CD4-positive, alpha-beta T cell treated with Interleukin-1 beta for 1 hour (primary cell): ENCODE data around the gene CEPT1.
"Not testable (repeated sequence)": the region's sequence is repeated elsewhere in the genome, so short reads cannot be mapped to it uniquely, and the experiment has no call there.

Source experiments
- DNase-seq, 2 donors: peaks; one replicate each; pipeline ENCODE4 v3.0.0-alpha.2; 2020 to 2022

The CEPT1 gene

DNA sequence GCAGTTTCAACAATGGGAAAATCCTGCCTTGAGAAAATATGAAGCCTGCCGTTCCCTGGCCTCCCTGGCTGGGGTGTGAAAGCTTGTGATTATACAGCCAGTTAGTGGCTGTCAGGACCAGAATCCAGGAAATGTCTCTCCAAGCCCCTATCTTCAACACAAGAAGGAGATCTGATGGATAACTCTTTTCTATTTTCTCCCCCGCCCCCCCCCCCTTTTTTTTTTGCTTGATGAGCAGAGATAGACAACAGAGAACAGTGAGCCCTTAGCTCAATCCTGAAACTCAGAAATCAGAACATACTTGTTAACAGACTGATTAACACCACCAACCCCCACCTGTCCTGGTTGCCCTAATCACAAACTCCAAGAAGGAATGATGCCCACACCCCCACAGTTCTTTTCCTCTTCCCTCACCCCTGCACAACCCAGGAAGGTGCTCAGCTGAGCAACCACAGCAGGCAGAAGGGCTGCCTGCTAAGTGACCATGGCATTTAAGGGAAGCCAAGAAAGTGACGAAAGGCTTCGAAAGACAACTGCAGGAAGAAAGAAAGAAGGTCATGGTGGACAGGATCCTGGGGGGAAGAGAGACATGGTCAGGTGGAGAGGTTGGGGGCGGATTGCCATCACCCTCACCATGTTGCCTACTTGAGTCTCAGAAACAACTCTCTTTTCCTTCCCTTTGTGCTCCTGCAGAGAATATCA, 72.8 kb downstream of the CEPT1 start:
- DNase-seq = no peak

DNA sequence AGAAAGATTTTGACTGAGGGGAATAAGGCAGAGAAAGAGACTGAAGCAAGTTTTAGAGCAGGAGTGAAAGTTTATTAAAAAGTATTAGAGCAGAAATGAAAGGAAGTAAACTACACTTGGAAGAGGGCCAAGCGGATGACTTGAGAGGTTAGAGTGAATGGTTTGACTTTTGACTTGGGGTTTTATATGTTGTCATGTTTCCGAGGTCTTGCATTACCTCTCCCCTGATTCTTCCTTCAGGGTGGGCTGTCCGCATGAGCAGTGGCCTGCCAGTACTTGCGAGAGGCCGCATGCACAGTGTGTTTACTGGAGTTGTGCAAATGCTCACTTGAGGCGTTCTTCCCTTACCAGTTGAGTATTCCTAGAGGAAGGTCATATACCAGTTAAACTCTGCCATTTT, 73.4 kb downstream of the CEPT1 start:
- no peak for DNase-seq

DNA sequence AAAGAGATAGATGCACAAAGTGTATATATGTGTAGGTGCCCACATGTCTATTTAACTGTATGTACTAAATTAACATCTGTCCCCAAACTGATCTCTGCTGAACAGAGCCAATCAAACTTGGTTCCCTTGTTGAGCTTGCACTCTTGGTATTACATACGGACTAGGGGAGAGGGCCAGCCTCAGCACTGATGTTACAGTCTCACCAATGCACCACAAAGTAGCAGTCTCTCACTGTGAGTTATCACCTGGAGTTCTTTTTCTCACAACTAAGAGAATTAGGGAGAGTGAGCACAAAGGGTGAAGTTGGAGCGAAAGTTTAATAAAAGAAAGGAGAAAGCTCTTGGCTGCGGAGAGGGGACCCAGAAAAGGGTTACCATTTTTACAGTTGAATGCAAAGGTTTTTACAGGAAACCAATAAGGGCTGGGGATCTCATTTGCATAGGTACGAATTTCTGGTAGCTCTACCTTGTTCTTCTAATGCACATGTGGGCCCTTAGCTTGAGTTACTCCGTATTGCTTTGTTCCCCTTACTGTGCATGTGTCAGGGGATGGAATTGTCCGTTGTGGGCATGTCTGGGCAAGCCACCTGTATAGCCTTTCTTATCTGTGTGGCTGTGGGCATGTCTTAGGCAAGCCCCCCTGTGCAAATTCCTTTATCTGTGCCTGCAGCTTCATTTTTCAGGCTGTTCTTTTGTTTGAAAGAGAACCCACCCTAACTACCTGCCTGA, 74.2 kb downstream of the CEPT1 start:
- no peak for DNase-seq

DNA sequence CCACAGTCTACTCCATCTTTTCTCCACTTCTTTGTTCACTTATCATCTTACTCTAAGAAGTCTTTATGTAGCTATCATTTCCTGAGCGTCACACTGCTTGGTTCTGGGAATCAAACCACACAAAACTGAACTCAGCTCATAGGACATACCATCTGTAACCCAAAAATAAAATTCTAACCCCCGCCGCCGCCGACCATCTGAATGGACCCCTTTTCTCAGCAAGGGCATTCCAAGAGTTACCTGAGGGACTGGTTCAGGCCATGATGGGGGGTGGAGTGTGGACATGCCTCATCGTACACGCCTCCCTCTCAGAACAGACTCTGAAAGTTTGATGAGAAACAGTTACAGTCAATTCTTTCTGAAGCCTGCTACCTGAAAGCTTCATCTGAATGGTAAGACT, 74.9 kb downstream of the CEPT1 start:
- peak; percentile 37 to 42 for DNase-seq

DNA sequence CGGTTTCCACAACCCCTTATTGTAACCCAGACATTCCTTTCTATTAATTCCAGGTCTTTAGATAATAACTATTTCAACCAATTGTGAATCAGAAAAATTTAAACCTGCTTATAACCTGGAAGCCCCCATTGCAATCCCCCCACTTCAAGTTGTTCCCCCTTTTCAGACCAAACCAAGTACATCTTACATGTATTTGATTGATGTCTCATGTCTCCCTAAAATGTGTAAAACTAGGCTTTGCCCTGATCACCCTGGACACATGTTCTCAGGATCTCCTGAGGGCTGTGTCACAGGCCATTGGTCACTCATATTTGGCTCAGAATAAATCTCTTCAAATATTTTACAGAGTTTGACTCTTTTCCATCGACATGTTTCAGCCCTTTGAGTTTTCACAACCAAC, 75.3 kb downstream of the CEPT1 start:
- DNase-seq = not testable (repeated sequence)

DNA sequence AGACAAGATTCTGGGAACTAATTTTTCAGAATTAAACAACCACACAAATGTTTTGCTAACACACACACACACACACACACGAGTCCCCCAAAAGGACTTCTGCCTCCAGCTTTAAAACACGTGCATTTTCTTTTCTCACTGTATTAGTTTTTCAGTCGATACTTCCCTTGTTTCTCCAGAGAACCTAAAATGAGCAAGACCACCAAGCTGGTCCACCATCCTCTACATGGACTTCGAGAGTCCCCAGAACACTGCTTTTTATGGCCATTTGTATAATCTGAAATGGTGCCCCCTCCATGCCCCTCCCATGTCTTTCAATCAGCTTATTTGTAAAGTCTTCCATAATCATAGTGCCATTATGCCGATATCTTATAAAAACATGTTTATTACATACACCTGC, 76.7 kb downstream of the CEPT1 start:
- no peak for DNase-seq

DNA sequence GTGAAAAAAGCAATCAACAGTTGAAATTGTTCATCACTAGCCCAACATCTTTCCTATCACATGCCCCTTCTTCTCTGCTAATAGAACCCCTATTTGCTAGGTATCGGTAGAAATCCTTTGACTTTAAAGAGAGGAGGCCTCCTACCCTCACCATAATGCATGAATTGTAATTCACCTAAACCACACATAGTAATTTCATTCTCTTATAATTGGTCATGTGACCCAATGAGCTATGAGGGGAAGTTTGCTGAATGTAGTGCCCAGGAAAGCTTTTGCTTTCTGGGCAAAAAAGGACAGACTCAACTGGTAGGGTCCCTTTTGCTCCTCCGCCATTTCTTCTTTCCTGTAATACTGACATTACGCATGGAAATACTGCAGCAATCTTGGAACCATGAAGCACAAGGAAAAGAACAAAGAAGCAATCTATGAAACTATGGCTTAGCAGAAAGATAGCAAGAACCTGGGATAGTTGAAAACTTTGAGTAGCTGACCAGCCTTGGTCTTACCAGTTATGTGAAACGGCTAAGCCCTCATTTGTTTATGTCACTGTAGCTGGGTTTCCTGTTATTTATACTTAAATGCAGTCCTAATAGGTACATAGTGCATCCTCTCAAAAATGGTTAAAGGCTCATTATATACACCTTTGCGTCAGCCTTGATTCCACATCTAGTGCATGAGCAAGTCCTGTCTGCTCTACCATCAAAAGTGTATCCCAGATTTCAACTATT, 77.3 kb downstream of the CEPT1 start:
- DNase-seq = no peak

DNA sequence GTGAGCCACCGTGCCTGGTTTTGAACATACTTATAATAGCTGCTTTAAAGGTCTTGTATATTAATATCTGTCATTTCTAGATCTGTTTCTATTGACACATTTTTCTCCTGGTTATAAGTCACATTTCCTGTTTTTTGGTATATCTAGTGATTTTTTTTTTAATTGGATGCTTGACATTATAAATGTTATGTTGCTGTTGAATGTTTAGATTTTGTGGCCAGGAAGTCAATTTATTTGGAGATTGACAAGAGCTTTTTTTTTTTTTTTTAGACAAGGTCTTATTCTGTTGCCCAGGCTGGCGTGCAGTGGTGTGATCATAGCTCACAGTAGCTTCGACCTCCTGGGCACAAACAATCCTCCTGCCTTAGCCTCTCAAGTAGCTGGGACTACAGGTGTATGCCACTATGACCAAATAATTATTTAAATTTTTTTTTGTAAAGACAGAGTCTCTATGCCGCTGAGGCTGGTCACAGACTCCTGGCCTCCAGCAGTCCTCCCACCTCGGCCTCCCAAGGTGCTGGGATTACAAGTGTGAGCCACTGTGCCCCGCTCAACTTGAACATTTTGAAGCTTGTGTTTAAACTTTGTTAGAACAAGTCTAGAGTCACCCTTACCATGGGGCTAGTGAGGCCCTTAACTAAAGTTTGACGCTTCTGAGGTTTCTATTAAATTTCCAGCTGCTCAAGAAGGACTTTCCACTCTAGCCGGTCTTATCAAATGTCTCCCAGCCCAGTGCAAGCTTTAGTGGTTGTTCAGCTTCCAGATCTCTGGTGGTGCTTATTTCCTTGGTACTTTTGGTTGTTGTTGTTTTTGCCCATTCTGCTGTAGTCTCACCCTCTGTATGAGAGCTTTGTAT, 78.9 kb downstream of the CEPT1 start:
- no peak for DNase-seq

DNA sequence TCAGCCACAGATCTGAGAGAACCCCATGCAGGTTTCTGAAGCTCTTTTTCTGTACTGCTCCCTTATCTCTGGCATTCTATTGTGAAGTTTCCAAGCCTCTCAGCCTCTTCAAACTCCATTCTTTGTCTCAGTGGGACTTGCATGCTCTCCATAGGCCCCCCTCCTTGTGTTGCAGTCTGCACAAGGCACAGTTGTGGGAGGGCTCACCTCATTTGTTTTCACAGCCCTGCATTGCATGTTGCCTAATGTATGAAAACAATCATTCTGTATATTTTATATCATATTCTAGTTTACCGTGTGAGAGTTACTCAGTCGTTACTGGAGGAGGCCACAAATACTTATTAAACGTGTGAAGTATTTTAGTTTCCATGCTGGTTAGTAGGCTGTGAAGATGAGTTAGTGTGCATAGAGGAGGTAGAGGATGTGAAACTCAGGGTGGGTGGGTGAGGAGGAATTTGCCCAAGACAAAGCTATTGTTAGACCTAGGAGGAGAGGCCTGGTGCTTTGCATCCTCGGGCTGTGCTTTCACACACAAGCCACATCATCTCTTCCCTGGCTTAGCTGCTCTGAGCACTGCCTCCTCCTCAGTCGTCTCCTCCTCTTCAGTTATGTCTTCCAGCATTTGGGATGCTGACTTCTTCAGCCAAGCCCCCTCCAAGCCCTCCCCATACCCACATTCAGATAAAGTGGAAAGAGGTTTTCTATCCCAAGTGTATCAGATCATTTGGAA, 79.7 kb downstream of the CEPT1 start:
- peak in 1 of 2 donors; percentile 46 for DNase-seq

DNA sequence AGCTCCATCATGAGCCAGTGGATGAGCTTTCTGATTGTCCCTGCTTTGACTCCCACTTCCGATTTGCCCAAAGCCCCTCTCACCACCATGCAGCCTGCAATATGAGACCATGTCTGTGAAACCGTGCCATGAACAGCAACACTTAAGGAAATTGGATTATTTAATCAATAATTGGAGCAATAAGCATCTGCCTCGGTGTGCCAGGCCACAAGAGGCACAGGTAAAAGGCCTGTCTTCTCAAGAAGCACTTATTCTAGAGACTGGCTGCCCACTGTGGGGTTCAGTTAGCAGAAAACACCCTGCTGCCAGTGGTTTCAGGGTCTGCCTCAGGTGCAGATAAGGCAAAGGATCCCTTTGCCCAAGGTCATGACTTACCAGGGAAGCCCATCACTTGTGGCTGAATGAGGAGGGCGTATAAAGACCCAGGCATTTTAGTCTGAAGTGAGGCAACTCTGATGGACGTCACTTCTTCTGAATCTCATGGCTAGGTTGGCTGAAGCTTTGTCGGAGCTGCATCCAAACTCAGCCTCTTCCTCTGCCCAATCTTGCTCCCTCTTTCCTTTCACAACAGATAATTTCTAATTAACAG, 80.4 kb downstream of the CEPT1 start:
- no peak for DNase-seq

DNA sequence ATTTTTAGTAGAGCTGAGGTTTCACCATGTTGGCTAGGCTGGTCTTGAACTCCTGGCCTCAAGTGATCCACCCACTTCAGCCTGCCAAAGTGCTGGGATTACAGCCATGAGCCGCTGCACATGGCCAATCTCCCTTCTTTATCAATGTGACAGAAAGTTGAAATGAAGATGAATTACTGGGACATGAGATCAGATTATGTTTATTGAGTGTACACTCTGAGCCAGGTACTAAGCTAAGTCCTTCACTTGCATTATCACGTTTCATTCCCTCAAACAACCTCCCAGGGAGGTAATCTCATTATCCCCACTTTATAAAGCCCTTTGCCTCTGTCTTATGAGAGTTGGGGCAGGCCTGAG, 81.2 kb downstream of the CEPT1 start:
- DNase-seq = no peak

DNA sequence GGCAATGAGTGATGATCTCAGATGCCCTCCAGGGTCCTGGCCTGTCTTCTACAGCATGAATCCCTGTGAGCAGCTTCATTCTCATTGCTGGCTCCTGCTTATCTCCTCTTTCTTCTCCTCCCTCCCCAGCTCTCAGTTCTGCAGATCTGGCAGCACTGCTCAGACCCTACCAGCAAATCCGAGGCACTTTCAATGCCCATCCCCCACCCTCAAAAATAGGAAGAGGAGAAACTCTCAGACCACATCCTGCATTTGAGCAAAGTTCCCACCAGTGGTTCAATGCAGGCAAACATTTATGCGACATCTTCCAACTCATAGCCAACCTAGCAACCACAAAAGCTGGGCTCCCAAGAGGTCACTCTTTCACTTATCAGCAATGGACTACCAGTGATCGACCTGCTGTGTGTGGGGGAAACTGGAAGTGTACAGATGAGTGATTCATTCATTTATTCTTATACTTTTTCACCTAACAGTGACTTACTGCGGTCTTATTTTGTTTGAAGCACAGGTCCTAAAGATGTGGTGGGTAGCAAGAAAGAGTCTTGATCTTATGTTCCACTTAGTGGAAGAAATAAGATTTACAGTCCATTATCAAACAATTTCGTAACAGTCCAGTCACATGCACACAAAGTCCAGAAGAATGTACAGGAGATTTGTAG, 81.7 kb downstream of the CEPT1 start:
- DNase-seq = peak; percentile 51 to 69

DNA sequence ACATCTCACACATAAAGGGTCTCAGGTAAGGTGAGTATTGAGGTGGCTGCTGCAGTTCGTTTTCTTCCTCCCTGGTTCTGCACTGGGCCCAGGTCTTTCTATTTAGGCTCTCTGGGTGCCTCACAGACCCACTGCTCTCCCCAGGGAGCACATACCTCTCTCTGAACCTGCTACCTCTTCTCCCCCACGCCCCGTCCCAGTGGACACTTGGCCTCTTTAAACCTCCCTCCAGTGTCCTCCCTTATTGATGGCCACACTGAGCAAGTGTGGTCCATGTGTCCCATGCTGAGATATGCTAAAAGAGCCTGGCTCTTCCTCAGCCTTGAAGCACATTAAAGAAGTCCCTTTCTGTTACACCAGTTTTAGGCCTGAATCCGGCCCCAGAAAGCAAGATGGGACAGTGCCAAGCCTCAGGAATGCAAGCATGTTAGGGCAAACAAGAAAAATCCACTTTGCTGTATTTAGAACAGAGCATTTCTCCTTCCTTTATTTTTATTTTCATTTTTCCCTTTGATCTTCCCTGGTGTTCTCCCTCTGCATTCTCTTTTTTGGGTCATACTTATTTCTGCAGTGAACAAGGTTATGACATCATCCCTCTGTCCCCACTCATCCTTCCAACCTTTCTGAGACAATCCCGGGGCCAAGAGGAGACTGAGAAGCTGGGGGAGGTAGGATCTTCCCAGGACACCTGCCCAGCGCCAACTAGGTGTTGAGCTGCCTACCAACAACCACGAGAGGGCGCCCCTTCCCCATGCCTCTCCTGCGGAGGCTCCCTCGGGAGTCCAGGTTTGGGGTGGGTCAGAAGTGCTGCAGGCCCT, 82.5 kb downstream of the CEPT1 start:
- peak; percentile 73 to 80 for DNase-seq

DNA sequence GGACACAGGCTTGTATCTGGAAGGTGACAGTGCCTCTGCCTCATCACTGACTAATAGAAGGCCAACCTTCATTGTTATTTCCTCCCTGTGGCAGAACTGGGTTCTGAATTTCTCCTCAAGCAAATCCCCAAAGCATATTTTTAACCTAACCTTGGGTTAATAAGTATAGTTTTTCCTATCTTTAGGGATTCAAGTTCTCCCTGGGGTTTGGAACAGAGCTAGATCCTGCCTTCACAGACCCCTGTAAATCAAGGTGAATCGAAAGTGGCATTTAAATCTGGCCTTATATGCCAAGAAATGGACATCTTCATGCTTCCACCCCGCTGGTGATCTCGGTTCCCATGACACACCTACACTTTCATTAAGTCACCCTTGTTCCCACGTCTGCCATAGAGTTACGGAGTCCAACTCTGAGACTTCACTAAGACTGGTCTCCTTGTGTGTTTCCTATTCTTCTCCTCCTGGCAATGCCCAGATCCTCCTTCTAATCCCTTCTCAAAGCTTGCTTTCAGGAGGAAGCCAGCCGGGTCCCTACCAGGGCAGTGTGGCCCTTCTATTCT, 83.2 kb downstream of the CEPT1 start:
- DNase-seq = no peak

DNA sequence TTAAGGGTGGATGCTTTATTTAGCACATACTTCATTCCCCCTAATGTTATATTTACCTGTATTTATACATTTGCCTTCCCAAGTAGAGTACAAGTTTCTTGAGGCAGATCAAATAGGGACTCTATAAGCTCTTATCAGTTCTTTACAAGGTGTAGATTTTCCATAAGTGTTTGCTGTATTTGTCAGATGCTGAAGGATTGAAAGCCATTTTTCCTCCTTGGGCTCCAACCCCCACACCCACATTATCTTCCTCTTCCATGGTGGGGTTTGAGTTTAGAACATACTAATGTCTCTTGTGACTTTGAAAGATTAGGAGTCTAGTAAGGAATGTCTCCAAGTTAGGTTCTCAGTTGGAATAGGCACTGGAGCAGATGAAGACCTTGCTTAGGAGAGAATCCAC, 85.1 kb downstream of the CEPT1 start:
- no peak for DNase-seq

DNA sequence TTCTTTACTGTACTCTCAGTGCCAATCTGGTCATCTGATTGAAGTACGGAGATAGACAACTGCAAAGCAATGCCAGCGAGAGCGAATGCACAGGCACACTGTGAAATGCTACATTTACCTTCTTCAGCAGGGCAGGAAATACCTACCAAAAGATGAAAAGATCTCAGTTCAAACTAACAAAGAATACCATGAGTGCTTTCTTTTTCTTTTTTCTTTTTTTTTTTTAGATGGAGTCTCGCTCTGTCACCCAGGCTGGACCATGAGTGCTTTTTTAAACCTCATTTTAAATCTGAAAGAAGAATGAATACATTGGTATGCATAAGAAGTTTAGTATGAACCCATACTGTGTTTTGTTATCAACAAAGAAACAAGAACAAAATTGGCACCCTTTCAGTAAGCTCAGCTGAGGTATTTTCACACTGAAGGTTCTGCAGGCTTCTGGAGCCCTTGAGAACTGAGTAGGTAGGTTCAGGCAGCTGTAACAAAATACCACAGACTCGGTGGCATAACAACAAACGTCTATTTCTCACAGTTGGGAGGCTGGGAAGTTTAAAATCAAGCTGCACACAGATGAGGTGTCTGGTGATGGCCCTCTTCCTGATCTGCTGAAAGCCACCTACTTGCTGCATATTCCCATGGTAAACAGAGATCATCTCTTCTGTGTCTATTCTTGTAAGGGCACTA, 85.8 kb downstream of the CEPT1 start:
- DNase-seq = peak in 1 of 2 donors; percentile 41

DNA sequence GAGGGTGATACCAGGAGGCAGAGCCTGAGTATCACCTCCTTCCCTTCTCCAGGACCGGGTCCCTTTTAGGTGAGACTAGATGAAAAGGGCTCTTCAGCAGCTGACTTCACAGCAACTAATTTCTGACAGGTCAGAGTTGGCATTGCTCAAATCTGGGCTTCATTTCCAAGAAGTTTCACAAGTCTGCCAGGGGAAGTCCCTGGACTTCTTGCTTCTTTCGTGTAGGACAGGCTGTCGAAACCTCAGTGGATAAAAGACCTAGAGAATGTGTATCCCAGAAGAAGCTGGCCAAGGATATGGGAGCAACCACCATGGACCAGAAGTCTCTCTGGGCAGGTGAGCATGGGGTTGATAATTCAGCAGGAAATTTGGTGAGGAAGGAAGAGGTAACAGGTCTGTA, 87.4 kb downstream of the CEPT1 start, which contains the start of gene CHI3L2:
CHI3L2 (plus strand) TSS at position 280 of the 400 bp plus-strand sequence; CDS start at position 297, 17 bp downstream.
- DNase-seq = no peak

DNA sequence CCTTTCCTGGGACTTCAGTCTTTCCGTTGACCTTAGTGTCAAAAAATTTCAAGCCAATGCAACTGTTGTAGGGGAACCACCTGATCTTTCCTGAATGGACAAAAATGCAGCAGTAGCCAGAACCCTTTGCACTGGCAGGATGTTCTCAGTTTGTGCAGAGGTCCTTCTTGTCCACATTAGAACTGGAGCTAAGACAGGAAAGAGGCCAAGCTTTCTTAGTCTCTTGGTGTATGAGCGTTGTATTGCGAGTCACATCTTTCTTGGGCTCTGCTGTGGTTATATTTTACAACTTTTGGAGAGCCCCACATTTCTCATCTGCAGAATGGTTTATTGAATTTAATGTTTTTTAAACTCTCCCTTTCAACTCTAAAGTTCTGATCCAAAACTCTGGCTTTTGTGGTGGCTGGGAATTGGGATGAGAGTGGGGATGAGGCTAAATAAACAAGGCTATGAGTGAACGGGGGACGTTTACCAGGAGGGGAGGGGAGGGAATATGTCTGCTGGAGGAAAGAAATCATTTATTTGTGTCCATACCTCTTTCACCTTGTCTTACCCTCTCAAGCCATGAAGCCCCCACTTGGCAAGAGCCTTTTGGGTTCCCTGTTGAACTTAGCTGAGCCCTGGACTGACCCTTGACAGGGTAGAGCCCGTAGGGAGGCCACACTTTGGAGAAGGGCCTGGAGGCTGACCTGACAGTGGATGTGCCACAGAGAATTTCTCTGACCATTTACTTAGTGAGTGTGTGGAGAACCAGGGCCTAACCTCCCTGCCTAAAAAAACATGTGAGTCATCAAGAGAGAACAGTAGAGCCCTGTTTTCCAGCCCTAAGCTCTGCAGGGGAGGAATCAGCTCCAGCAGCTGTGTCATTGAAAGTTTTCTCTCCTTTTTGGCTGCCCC, 88.1 kb downstream of the CEPT1 start:
- no peak for DNase-seq
